Loucy (cell line): ENCODE results near the gene TCP11L1.
"Not testable (repeated sequence)": the region's sequence is repeated elsewhere in the genome, so short reads cannot be mapped to it uniquely, and the experiment has no call there.

Experiments
- H2AFZ ChIP-seq: fragments of 200-600 bp; sonication (generic); 2 replicates; pipeline ENCODE4 v1.6.0; 2016; ENCODE audit warnings: antibody characterized with exemption, mild to moderate bottlenecking, low read length, moderate library complexity
- H3F3A ChIP-seq: fragments of 200-600 bp; 2 replicates; pipeline ENCODE4 v1.6.0; 2016; ENCODE audit warnings: antibody characterized with exemption, low read depth, mild to moderate bottlenecking
- H3K27me3 ChIP-seq: fragments of 200-600 bp; sonication (generic); 2 replicates; pipeline ENCODE4 v1.6.1; 2014; ENCODE audit warnings: low read length, mild to moderate bottlenecking; ENCODE audit not compliant: insufficient read depth, poor library complexity, severe bottlenecking
- H3K36me3 ChIP-seq: fragments of 200-600 bp; sonication (generic); 2 replicates; pipeline ENCODE4 v1.6.1; 2016; ENCODE audit warnings: low read length; ENCODE audit not compliant: insufficient read depth
- H3K4me1 ChIP-seq: fragments of 200-600 bp; sonication (generic); 2 replicates; pipeline ENCODE4 v1.5.1; 2014; ENCODE audit warnings: low read length, mild to moderate bottlenecking; ENCODE audit not compliant: insufficient read depth, poor library complexity, severe bottlenecking
- H3K4me2 ChIP-seq: fragments of 200-600 bp; sonication (generic); 2 replicates; pipeline ENCODE4 v1.6.0; 2014; ENCODE audit warnings: antibody characterized with exemption, low read length, low read depth, mild to moderate bottlenecking; ENCODE audit not compliant: poor library complexity, severe bottlenecking
- H3K4me3 ChIP-seq: fragments of 200-600 bp; sonication (generic); 2 replicates; pipeline ENCODE4 v1.5.1; 2014; ENCODE audit warnings: low read length, mild to moderate bottlenecking, mixed read lengths; ENCODE audit not compliant: poor library complexity, severe bottlenecking
- H3K79me2 ChIP-seq: fragments of 200-600 bp; sonication (generic); 2 replicates; pipeline ENCODE4 v1.6.1; 2014; ENCODE audit warnings: low read length; ENCODE audit not compliant: insufficient read depth
- H3K9ac ChIP-seq: fragments of 200-600 bp; sonication (generic); 2 replicates; pipeline ENCODE4 v1.6.0; 2014; ENCODE audit warnings: mild to moderate bottlenecking, low read depth, low read length, moderate library complexity; ENCODE audit not compliant: poor library complexity, severe bottlenecking
- H3K9me2 ChIP-seq: fragments of 200-600 bp; sonication (generic); replicated peaks from 2 replicates; pipeline ENCODE4 v1.6.1; 2016; ENCODE audit warnings: low read depth, low read length, mixed read lengths
- H3K9me3 ChIP-seq: fragments of 200-600 bp; sonication (generic); 2 replicates; pipeline ENCODE4 v1.6.1; 2014; ENCODE audit warnings: mild to moderate bottlenecking, antibody characterized with exemption, low read length, low read depth; ENCODE audit not compliant: insufficient read depth
- H4K20me1 ChIP-seq: fragments of 200-600 bp; sonication (generic); 2 replicates; pipeline ENCODE4 v1.6.0; 2014; ENCODE audit warnings: antibody characterized with exemption, low read length, mild to moderate bottlenecking; ENCODE audit not compliant: insufficient read depth, poor library complexity, severe bottlenecking
- CTCF ChIP-seq: fragments of 200-600 bp; sonication (generic); conservative IDR thresholded peaks from 2 replicates; pipeline ENCODE4 v1.5.1; 2014; ENCODE audit warnings: mild to moderate bottlenecking, antibody characterized with exemption, low read length
- EZH2phosphoT487 ChIP-seq: fragments of 200-600 bp; IDR thresholded peaks from 2 replicates; pipeline ENCODE4 v1.6.1; 2018; ENCODE audit warnings: antibody characterized with exemption, mild to moderate bottlenecking, moderate library complexity, borderline replicate concordance

The TCP11L1 gene

GRCh38 chr11:33110083-33110482 is 70.7 kb downstream of the TCP11L1 start:
- H3K9ac ChIP-seq, result no peak overlapping the region
- no peaks in the 10 kb centered on the region for H3K79me2 ChIP-seq
- H4K20me1 ChIP-seq, result no peaks in the 10 kb centered on the region
- H3F3A ChIP-seq, result no peaks in the 10 kb centered on the region
- H2AFZ ChIP-seq, result no peak overlapping the region
- no peak overlapping the region for H3K4me2 ChIP-seq
- H3K9me2 ChIP-seq, result no peaks in the 10 kb centered on the region
- H3K36me3 ChIP-seq, result no peaks in the 10 kb centered on the region
- no peaks in the 10 kb centered on the region for H3K27me3 ChIP-seq
- no peaks in the 10 kb centered on the region for H3K4me1 ChIP-seq
- H3K4me3 ChIP-seq, result no peak overlapping the region
- H3K9me3 ChIP-seq, result no peaks in the 10 kb centered on the region
- TF ChIP-seq EZH2phosphoT487 (no peak), CTCF (no peak)

GRCh38 chr11:33116535-33116934 is 77.2 kb downstream of the TCP11L1 start:
- Histone ChIP-seq H3F3A (no peaks in the 10 kb centered on the region), H3K9ac (no peak overlapping the region), H3K4me2 (no peak overlapping the region), H3K27me3 (no peaks in the 10 kb centered on the region), H4K20me1 (no peaks in the 10 kb centered on the region), H3K79me2 (no peaks in the 10 kb centered on the region), H3K4me1 (no peaks in the 10 kb centered on the region), H3K36me3 (no peaks in the 10 kb centered on the region), H3K9me2 (no peaks in the 10 kb centered on the region), H3K4me3 (no peak overlapping the region), H3K9me3 (no peaks in the 10 kb centered on the region), H2AFZ (no peak overlapping the region)
- no peak for TF ChIP-seq EZH2phosphoT487
- TF ChIP-seq CTCF, result no peak

GRCh38 chr11:33122696-33123095 is 83.3 kb downstream of the TCP11L1 start:
- not testable (repeated sequence) for H4K20me1 ChIP-seq, H3K79me2 ChIP-seq, H3F3A ChIP-seq, H3K27me3 ChIP-seq, H3K9me3 ChIP-seq, H3K4me2 ChIP-seq, H3K36me3 ChIP-seq, H3K9ac ChIP-seq, H2AFZ ChIP-seq, H3K9me2 ChIP-seq, H3K4me1 ChIP-seq, H3K4me3 ChIP-seq
